ENCODE measurements around the gene OMA1.

Gene OMA1

DNA sequence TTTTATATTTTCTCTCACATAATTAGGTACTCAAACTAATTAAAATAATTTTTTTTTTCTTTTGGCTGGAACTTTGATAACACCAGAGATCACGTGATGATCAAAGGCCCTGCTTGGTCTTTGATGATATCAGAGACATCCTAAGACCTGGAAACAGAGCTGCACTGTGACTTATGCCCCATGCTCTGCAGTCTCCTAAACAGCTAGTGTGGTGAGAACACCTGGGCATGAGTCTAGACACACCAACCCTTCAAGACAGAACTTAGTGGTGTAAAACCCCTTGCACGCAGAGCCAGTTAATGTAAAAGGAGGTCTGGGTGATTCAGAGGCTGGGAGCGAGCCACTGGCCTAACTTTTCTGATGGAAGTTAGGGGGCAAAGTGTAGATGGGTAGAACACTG lies 70.3 kb downstream of the OMA1 start:
- H3K9ac ChIP-seq (ENCODE audit: low read depth, low read length) = no peak overlapping the region
- H3K36me3 ChIP-seq (ENCODE audit: insufficient read depth, low read length) = no peaks in the 10 kb centered on the region
- H3K9me3 ChIP-seq (ENCODE audit: control insufficient read depth, insufficient read depth, low read length) = no peaks in the 10 kb centered on the region
- no peaks in the 10 kb centered on the region for H3K4me1 ChIP-seq (ENCODE audit: insufficient read depth, low read length)

DNA sequence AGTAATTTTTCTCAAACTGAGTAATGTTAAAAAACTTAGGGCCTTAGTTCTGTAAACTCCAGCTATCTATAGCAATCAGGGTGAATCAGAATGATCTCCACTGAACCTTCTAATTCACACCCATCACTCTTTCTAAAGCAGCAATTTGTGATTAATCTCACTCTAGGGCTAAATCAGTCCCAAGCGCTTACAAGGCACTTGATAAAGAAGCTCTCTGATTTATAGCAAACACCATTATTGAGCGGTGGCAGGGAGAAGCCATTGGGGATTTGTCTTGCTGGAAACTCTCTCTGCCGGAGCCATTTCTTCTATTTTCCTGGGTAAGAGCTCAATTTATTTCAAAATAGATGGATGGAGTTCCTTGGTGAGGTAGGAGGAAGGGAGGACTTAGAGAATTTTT lies 77.0 kb downstream of the OMA1 start:
- peaks cover 8% of the 10 kb centered on the region for H3K4me1 ChIP-seq (ENCODE audit: insufficient read depth, low read length)
- no peaks in the 10 kb centered on the region for H3K36me3 ChIP-seq (ENCODE audit: insufficient read depth, low read length)
- no peaks in the 10 kb centered on the region for H3K9me3 ChIP-seq (ENCODE audit: control insufficient read depth, insufficient read depth, low read length)
- no peak overlapping the region for H3K9ac ChIP-seq (ENCODE audit: low read depth, low read length)

DNA sequence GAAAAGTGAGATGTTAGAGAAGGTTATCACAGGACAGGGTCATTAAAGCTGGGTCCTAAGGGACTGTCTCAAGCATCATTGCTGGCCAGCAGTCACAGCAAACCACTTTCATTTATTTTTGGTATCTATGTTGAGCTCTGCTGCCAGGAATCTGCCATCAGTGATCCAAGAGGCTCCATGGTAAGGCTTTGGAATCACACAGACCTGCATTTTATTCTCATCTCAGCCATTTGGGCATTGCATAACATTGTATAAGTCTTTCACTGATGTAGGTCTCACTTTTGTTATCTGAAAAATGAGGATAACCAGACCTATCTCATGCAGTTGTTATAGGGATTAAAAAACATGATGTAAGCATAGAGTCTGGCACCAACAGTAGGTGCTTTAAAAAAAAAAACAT lies 77.5 kb downstream of the OMA1 start:
- Histone ChIP-seq H3K36me3 (ENCODE audit: insufficient read depth, low read length) (no peaks in the 10 kb centered on the region), H3K9ac (ENCODE audit: low read depth, low read length) (no peak overlapping the region), H3K4me1 (ENCODE audit: insufficient read depth, low read length) (peaks cover 8% of the 10 kb centered on the region), H3K9me3 (ENCODE audit: control insufficient read depth, insufficient read depth, low read length) (no peaks in the 10 kb centered on the region)

DNA sequence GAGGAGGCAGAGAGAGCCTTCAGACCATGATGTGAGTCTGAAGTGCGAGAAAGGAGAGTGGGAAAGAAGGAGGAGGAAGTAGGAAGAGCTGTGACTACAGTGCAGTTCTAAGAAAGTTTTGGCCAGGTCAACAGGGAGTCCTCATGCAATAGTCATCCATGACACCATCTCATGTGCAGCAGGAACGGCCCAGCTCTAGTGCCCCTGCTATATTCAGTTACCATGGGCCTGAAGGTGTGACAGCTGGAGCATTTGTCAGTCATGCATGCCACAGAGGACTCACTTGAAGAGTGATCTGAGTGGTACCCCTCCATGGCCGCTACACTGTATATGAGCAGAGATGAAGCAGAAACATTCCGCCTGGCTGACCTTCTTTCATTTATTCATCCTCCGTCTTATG lies 77.9 kb downstream of the OMA1 start:
- Histone ChIP-seq H3K36me3 (ENCODE audit: insufficient read depth, low read length) (no peaks in the 10 kb centered on the region), H3K9me3 (ENCODE audit: control insufficient read depth, insufficient read depth, low read length) (no peaks in the 10 kb centered on the region), H3K9ac (ENCODE audit: low read depth, low read length) (no peak overlapping the region), H3K4me1 (ENCODE audit: insufficient read depth, low read length) (peaks cover 8% of the 10 kb centered on the region)

DNA sequence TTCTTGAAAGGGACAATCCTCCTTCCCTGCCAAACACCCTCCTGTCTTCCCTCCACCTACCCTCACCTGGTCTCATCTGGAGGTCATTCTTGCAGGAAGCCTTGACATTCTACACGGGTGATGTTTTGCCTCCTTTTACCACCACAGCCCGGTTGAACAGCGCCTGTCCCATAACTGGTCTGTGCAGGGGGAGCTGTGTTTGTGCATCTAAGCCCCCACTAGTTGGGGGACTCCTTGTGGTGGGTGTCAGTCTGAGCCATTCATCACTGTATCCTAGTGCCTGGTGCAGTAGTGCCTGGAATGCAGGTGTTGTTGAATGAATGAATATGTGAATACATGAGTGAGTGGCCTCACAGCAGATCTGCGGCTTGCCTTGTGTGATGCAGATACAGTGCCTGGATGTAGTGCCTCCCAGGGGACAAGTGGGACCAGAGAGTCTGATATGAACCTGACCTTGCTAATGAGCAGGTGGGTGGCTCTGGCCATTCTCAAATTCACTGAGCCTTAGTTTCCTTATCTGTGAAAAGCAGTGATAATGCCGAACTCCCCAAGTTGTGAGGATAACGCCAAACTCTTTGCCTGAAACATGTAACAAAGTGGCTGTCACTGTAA lies 79.8 kb downstream of the OMA1 start:
- Histone ChIP-seq H3K4me1 (ENCODE audit: insufficient read depth, low read length) (peaks cover 8% of the 10 kb centered on the region), H3K9ac (ENCODE audit: low read depth, low read length) (no peak overlapping the region), H3K36me3 (ENCODE audit: insufficient read depth, low read length) (no peaks in the 10 kb centered on the region), H3K9me3 (ENCODE audit: control insufficient read depth, insufficient read depth, low read length) (no peaks in the 10 kb centered on the region)

DNA sequence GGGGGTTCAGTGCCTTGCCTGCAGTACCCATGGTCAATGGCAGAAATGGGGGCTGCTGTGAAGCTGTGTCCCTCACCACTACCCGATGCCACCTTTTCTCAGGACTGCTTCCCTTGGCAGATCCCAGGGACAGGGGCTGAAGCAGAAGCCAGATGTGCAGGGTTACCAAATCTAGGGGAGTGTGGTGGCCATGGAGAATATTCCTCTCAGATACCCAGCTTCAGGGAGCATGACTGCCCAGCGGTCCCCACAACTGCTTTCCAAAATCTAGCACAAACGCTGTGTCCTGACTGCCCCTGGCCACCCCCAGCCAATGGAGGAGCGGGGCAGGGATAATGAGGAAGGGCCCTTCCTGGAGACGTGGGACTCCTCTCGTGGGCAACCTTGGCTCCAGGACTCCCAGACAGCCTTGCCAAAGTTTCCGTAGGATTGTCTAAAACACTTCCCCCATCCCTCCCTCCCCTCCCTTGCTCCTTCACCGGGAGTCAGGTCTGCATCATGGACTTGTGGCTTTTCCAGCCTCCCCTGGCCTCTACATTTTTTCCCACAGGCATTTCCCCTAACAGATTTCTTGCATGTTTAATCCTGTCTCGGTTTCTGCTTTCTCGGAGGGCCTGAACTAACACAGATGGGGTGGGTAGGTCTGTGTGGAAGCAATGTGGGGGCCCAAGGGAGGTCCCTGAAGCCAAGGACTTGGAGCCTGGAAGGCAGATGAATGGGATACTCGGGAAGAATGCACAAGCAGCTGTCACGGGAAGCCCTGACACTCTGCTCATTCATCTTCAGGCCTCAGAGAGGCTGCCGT lies 80.5 kb downstream of the OMA1 start:
- peaks cover 8% of the 10 kb centered on the region for H3K4me1 ChIP-seq (ENCODE audit: insufficient read depth, low read length)

DNA sequence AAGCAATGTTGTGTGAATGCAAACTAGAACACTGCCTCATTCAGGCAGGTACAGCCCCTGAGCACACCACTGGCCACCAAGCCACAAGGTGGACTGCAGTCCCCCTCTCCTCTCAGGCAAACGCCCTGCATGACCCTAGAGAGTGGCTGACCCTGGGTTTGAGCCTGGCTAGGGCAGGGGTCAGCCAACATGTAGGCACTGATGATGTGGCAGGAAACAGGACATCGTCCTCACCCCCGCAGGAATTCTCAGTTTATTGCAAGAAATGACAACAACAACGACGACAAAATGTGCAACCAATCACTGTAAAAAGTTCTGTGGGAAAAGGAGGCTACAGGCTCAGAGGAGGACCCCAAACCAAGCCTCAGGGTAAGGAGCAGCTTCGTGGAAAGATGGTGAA lies 81.3 kb downstream of the OMA1 start:
- Histone ChIP-seq H3K9ac (ENCODE audit: low read depth, low read length) (no peak overlapping the region), H3K9me3 (ENCODE audit: control insufficient read depth, insufficient read depth, low read length) (no peaks in the 10 kb centered on the region), H3K4me1 (ENCODE audit: insufficient read depth, low read length) (peaks cover 8% of the 10 kb centered on the region), H3K36me3 (ENCODE audit: insufficient read depth, low read length) (no peaks in the 10 kb centered on the region)

More for the DNA sequence above, 80.5 kb downstream of the OMA1 start:
- Histone ChIP-seq H3K9ac (ENCODE audit: low read depth, low read length) (no peak overlapping the region), H3K9me3 (ENCODE audit: control insufficient read depth, insufficient read depth, low read length) (no peaks in the 10 kb centered on the region), H3K36me3 (ENCODE audit: insufficient read depth, low read length) (no peaks in the 10 kb centered on the region)

DNA sequence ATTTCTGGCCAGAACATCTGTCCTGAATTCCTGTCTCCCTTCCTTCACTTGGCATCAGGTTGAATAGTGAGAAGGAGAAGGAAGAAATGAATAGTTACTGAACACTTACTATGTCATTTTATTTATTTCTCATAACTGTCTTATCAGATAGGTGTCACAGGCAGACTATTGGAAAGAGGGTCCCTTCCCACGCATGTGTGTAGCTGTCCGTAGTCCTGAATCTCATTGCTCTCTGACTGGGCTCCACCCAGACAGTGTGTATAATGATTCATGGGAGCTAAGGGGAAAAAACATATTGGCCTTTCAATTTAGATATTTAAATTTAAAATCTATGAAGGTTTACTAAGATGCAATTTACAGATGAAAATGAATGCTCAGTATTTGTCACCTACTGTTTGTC lies 86.1 kb downstream of the OMA1 start:
- no peaks in the 10 kb centered on the region for H3K4me1 ChIP-seq (ENCODE audit: insufficient read depth, low read length)
- H3K9me3 ChIP-seq (ENCODE audit: control insufficient read depth, insufficient read depth, low read length) = no peaks in the 10 kb centered on the region
- no peak overlapping the region for H3K9ac ChIP-seq (ENCODE audit: low read depth, low read length)
- H3K36me3 ChIP-seq (ENCODE audit: insufficient read depth, low read length) = no peaks in the 10 kb centered on the region

DNA sequence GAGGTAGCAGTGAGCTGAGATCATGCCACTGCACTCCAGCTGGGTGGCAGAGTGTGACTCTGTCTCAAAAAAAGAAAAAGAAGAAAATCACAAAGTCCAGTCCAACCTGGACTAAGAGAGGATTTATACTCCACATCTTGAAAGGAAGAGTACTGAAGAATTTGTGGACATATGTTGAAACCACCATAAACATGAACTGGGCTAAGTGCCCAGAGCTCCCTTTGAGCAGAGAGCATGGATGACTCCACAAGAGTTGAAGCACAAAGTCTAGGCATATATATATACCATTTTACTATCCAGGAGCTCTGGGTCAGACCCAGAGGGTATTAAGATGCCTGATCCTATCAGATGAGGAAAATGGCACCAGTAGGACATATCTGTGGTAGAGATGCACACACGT lies 86.6 kb downstream of the OMA1 start:
- H3K9ac ChIP-seq (ENCODE audit: low read depth, low read length) = no peak overlapping the region
- H3K9me3 ChIP-seq (ENCODE audit: control insufficient read depth, insufficient read depth, low read length) = no peaks in the 10 kb centered on the region
- no peaks in the 10 kb centered on the region for H3K36me3 ChIP-seq (ENCODE audit: insufficient read depth, low read length)
- no peaks in the 10 kb centered on the region for H3K4me1 ChIP-seq (ENCODE audit: insufficient read depth, low read length)

DNA sequence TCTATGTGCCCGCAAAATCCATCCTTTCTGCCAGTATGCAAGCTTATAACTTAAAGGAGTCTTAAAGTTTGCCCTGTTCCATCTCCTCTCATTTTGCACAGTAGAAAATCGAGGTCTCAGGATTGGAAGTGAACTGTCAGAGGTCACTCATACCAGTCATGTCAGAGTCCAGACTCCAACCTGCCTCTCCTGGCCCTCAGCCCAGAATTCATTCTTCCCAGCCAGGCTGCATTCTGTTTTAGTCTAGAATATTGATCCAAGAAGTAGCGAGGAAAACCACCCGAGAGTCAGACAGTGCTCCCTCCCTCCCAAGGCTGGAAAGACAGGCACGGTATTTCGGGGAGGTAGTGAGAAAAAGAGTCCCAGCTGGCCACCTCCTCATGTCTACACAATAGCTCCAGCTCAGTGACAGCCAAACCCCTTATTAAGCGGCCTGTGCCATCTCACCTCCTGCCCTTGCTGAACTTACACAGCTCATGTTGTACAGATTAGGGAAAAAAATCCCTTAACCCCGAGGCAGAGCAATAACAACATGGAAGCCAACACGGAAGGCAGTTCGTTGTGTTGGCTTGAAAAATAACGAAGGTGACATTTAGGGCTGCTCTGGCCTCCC lies 89.4 kb downstream of the OMA1 start:
- no peaks in the 10 kb centered on the region for H3K9me3 ChIP-seq (ENCODE audit: control insufficient read depth, insufficient read depth, low read length)
- no peaks in the 10 kb centered on the region for H3K4me1 ChIP-seq (ENCODE audit: insufficient read depth, low read length)
- H3K36me3 ChIP-seq (ENCODE audit: insufficient read depth, low read length) = no peaks in the 10 kb centered on the region
- no peak overlapping the region for H3K9ac ChIP-seq (ENCODE audit: low read depth, low read length)

DNA sequence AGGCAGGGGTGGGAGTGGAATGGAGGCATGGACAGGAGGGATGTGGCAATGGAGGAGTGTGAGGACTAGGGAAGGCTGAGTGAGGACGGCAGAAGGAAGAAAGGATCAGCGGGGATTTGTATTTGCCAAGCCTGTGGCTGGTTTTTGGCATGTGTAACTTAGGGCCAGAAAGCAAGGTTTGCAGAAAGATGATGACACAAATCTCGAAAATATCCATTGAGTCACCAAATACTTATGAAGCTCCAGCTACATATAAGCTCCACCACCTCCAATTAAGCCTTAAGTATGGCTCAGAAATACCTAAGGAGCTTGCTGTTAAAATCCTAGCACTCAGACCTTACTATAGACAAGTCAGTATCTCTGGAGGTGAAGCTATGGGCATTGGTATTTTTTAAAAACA lies 90.1 kb downstream of the OMA1 start:
- no peaks in the 10 kb centered on the region for H3K36me3 ChIP-seq (ENCODE audit: insufficient read depth, low read length)
- H3K4me1 ChIP-seq (ENCODE audit: insufficient read depth, low read length) = no peaks in the 10 kb centered on the region
- no peaks in the 10 kb centered on the region for H3K9me3 ChIP-seq (ENCODE audit: control insufficient read depth, insufficient read depth, low read length)
- H3K9ac ChIP-seq (ENCODE audit: low read depth, low read length) = no peak overlapping the region

DNA sequence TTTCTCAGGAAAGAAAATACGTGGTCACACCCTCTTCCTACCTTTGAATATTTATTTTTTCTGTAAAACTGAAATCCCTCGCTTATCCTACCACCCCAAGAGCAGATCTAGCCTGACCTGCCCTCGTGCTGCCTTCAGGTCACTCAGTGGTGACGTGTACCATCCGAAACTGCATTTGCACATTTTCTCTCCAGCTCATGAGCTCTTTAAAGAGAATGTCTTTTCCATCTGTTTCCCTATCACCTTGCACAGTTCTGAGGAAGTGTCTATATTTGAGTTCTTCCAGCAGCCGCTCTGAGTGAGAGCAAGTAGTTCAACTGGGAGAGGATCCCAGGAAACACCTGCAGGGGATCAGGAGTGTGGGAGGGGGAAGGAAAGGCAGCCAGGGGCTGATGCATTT lies 91.7 kb downstream of the OMA1 start:
- no peaks in the 10 kb centered on the region for H3K4me1 ChIP-seq (ENCODE audit: insufficient read depth, low read length)
- no peak overlapping the region for H3K9ac ChIP-seq (ENCODE audit: low read depth, low read length)
- H3K36me3 ChIP-seq (ENCODE audit: insufficient read depth, low read length) = no peaks in the 10 kb centered on the region
- no peaks in the 10 kb centered on the region for H3K9me3 ChIP-seq (ENCODE audit: control insufficient read depth, insufficient read depth, low read length)

DNA sequence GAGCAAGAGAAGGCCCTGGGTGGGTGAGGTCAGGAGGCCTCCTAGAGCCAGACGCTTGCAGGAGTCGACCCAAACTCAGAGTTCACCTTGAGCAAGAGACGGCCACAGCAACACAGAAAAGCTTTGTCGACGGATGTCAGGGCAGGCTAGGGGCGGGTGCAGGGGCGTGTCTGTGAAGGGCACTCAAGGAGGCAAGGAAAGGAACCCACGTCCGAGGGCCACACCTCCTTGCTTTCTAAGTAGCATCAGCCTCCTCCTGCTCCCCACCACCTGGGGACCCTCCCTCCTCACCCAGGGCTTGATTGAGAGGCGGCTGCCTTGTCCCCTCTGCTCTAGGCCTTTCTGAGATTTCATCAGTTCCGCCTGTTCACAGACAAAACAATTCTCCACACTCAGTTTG lies 92.1 kb downstream of the OMA1 start:
- Histone ChIP-seq H3K36me3 (ENCODE audit: insufficient read depth, low read length) (no peaks in the 10 kb centered on the region), H3K9ac (ENCODE audit: low read depth, low read length) (no peak overlapping the region), H3K4me1 (ENCODE audit: insufficient read depth, low read length) (no peaks in the 10 kb centered on the region), H3K9me3 (ENCODE audit: control insufficient read depth, insufficient read depth, low read length) (no peaks in the 10 kb centered on the region)

DNA sequence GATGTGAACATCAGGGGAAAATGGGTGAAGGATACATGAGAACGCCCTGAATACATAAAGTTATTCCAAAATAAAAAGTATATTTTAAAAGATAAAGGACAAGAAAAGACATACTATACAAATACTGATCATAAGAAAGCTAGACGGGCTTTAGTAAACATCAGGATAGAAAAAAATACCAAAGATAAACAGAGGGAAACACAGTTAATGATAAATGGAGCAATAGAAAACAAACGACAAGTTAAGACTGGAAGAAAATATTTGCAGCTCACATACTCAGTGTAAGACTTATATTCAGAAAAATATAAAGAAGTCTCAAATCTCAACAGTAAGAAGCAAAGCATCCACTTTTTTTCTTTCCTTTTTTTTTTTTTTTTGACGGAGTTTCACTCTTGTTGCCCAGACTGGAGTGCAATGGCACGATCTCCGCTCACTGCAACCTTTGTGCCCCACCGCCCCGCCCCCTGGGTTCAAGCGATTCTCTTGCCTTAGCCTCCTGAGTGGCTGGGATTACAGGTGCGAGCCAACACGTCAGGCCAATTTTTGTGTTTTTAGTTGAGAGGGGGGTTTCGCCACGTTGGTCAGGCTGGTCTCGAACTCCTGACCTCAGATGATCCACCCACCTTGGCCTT lies 94.8 kb downstream of the OMA1 start:
- H3K4me1 ChIP-seq (ENCODE audit: insufficient read depth, low read length) = peaks cover 14% of the 10 kb centered on the region; the same call in 1 of the 2 replicates
- H3K9me3 ChIP-seq (ENCODE audit: control insufficient read depth, insufficient read depth, low read length) = no peaks in the 10 kb centered on the region
- no peaks in the 10 kb centered on the region for H3K36me3 ChIP-seq (ENCODE audit: insufficient read depth, low read length)
- no peak overlapping the region for H3K9ac ChIP-seq (ENCODE audit: low read depth, low read length)

DNA sequence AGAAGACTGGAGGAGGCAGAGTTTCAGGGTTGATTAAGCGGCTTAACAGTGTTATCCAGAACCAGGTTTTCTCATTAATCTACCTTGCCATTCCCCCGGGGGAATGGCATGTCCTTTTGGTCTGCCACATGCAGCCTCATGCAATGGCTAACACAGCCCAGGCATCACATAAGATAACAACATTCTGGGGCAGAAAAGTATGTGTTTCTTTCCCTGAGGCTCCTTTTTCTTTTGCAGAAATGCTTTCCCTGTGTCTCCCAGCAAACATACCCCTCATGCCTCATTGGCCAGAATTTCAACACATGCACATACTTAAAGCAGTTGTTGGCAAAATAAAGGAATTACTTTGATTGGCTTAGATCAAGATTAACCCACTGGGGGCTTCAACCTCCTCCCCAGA lies 98.6 kb downstream of the OMA1 start:
- H3K4me1 ChIP-seq (ENCODE audit: insufficient read depth, low read length) = peaks cover 18% of the 10 kb centered on the region; the same call in 1 of the 2 replicates
- H3K36me3 ChIP-seq (ENCODE audit: insufficient read depth, low read length) = no peaks in the 10 kb centered on the region
- no peak overlapping the region for H3K9ac ChIP-seq (ENCODE audit: low read depth, low read length)
- H3K9me3 ChIP-seq (ENCODE audit: control insufficient read depth, insufficient read depth, low read length) = no peaks in the 10 kb centered on the region

All from ES-I3 (cell line).